ENCODE results near the gene NLRP6.
A peak's percentile ranks its signal among the peaks of the same experiment; 100 is the strongest.
"Not testable (repeated sequence)": the region's sequence is repeated elsewhere in the genome, so short reads cannot be mapped to it uniquely, and the experiment has no call there.

NLRP6 gene

DNA sequence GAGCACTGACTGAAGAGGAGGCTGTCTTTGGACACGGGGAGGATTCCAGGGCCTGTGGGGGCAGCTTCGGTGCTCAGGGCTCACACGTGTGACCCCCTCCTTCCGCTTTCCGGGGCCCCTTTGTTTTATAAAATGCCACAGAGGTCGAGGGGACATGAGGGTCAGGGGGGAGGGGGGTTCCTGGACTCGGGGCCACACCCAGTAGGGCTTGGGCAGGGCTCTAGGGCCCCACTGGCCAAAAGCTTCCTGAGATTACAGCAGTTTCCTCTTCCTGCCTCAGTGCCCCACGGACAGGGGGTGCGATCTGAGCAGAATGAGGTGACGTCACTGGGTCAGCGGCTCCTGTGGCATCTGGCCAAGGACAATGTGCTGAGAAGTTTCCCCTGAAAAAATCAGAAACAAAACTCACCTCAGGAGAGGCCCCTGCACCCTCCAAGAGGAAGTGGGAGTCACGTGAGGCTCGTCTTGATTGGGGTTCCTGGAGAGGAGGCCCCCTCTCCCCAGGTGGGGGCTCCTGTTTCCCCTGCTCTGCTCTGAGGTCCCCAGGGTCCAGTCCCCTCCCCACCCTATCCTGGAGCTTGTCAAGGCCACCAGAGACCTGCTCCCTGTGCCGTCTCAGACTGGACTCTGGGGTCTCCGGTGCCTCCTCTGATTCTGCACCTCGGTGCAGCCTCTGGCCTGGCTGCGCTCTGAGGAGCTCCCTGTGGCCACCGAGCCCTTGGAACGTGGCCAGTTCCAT lies 48.8 kb downstream of the NLRP6 start:
- peak; percentile 47 for DNase-seq

DNA sequence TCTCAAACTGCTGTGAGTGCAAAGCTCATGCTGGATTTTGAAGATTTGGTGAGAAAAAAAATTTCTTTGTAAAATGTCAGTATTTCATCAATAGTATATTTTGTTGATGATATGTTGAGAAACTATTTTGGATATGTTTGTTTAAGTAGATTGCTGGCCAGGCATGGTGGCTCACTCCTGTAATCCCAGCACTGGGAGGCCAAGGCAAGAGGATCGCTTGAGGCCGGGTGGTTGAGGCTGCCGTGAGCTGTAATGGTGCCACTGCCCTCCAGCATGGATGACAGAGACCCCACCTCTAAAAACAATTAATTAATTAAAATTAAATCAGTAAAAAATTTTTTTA lies 49.3 kb downstream of the NLRP6 start:
- DNase-seq: no peak

DNA sequence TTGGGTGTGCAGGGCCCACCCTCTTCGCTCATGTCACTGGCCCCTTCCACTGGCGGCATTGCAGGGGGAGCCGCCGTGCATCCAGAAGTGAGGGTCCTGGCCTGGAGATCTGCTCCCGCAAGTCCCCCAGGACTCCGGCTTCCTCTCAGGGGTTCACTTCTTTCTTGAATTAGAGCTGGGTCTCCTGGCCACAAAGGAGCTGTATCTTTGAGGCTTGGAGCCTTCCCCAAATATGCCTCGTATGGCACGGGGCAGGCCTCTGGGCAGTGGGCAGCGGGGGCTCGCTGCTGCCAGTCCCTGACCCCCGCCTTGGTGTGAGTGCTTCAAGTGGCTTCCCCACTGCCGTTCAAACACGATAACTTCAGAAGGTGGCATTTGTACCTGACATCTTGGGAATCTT lies 49.8 kb downstream of the NLRP6 start:
- no peak for DNase-seq

DNA sequence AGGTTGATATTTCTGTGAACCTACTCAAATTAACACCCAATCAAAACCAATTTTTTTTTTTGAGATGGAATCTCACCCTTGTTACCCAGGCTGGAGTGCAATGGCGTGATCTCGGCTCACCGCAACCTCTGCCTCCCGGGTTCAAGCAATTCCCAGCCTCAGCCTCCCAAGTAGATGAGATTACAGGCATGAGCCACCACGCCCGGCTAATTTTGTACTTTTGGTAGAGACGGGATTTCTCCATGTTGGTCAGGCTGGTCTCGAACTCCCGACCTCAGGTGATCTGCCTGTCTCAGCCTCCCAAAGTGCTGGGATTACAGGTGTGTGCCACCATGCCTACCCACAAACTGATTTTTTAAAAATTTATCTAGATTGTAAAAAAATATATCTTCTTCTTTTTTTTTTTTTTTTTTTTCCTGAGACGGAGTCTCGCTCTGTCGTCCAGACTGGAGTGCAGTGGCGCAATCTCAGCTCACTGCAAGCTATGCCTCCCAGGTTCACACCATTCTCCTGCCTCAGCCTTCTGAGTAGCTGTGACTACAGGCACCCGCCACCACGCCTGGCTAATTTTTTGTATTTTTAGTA lies 50.4 kb downstream of the NLRP6 start:
- DNase-seq: not testable (repeated sequence)

DNA sequence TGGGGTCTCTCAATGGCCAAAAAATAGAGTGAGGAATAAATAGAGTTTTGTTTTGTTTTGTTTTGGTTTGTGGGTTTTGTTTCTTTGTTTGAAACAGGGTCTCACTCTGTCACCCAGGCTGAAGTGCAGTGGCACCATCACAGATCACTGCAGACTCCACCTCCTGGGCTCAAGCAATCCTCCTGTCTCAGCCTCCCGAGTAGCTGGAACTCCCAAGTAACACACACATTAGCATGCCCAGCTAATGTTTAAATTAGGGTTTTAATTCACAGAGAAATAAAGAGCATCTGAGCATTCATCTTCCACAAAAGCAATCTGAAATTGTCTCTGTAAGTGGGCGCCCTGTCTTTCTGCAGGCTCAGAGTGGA lies 51.7 kb downstream of the NLRP6 start:
- no peak for DNase-seq

DNA sequence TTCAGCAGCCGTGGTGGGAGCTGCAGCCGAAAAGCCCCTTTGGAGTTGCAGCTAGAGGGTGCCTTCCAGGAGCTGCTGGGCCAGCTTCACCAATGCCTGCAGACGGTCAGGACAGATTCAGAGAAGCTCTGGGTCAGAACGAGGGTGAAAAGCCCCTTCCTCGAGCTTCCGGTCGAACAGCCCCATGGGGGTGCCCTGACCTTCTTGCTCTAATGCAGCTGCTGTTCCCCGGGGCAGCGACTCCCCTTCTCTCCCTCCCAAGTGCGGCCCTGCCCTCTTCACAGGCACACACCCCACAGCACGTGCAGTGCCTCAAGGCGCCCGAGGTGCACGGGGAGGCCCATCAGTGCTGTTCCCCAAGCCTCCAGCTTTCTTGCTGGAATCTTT lies 52.1 kb downstream of the NLRP6 start:
- DNase-seq: no peak

DNA sequence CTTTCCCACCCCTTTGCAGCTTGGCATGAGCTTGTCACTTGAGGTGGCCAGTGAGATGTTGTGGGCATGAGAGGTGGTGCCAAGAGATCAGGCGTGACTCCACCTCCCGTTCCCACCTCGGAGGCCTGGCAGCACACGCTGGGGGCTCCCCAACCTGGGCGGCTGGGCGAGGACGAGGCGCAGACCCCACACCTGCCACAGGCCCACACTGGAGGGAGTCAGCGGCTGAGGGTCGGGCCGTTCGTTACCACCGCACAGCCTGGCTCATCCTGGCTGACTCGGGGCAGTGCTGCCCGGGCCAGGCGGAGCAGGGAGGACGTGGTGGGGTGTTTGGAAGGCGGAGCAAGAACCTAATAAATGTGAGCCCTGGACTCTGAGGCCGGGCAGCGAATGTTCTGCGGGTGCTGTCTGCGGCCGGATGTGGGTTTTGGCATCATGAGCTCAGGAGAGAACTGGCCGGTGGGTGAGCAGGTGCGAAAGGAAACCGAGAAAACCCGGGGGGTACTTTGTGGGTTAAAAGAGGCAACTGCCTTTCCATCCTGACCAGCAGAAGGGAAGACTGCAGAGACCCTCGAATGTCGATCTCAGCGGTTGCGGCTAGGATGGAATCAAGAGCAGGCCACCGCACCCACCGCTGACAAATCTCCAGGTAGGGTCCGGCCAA lies 52.6 kb downstream of the NLRP6 start:
- no peak for DNase-seq

DNA sequence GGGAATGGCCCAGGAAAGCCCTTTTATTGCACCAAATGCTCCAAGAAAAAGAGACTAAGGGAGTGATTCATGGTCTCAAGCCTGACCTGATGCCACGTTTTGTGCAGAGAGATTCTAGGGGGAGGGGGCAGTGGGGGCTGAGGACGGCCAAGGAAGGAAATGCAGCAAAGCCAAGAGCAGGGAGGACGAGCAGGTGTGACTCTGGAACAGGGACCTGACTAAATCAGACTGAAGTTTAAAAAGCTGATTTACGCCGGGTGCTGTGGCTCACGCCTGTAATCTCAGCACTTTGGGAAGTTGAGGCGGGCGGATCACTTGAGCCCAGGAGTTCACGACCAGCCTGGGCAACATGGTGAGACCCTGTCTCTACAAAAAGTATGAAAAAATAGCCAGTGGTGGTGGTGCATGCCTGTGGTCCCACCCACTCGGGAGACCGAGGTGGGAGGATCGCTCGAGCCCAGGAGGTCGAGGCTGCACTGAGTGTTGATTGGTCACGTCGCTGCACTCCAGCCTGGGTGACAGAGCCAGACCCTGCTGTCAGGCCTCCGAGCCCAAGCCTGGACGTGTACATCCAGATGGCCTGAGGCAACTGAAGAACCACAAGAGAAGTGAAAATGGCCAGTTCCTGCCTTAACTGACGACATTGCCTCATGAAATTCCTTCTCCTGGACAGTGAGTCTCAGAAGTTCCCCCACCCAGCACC lies 53.3 kb downstream of the NLRP6 start:
- DNase-seq: no peak

DNA sequence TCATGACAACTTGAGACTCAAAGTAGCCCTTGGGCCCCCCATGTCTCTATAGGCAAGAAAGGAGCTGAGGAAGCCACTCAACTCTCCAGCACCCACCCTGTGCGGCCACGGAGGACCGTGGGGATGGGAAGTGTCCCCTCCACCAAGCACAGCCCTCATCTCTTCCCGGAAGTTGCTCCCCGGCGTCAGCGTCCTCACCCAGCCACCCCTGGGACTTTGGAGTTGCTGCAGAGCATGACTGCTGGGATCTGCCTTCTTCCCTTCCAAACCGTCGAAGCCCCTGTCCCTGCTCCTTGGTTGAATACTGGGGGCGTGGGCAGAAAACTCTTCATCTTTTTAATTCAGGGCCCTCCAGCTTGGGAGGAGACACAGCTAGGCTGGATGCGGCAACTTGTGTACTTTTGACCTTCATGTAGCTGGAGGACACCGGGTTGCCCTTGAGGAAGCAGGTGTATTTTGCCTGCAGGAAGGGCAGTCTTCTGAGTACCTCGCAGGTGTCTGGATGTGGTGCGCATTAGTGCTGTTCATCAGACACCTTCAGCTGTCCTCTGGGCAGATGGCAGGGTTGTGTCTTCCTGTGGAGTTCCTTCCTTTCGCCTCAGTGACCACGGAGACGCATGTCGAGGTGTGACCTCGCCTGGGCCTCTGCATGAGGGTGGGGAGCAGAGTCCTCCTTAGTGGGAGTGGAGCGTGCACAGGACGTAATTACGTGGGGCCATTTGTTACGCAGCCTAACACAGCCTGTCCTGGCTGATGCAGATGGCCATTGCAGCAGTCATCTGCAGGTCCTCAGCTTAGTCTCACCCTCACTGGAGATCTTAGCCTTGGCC lies 54.7 kb downstream of the NLRP6 start:
- DNase-seq: no peak

DNA sequence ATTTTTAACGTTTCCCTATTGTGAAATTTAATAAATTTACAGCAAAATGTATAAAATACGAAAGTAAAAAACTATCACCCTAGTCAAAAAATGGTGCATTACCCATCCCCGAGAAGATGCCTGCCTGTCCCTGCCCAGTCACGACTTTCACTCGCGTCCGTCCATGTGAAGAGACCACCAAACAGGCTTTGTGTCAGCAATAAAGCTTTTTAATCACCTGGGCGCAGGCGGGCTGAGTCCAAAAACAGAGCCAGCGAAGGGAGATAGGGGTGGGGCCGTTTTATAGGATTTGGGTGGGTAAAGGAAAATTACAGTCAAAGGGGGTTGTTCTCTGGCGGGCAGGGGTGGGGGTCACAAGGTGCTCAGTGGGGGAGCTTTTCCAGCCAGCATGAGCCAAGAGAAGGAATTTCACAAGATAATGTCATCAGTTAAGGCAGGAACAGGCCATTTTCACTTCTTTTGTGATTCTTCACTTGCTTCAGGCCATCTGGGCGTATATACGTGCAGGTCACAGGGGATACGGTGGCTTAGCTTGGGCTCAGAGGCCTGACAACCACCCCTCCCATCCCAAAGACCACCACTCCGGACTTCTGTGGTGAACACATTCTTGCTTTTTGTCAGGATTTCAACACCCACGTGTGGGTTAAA lies 55.5 kb downstream of the NLRP6 start:
- not testable (repeated sequence) for DNase-seq

DNA sequence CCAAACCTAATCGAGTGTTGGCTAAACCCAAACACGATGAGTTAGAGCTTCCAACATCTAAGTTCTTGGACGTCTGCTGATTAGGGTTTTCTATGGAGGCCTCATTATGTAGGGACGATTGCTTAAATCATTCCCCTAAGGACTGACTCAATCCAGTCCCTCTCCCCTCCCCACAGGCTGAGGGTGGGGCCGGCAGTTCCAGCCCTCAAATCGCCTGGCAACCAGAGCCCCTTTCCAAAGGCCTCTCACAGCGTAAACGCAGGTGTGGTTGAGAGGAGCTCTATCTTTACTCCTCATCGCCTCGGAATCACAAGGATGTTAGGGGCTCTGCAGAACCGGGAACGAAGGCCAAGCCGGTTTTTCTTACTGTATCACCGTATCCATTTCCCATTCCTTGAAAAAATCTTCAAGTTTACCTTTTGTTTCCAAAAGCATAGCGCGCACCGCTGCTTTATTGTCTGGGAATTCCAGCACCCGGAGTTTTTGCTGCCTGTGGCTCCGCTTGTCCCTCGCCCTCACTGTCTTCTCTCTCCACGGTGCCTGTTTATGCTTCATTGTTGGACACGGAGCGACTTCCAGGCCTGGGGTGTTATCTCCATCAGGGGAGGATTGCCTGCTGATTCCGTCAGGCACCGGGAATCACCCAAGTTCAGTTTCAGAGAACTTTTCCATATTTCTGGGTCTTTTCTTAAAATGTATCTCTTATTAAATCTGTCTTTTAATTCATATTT lies 56.2 kb downstream of the NLRP6 start:
- peak; percentile 38 for DNase-seq

Measured in fibroblast of skin of right biceps (primary cell).